PC-3 (cell line): ENCODE measurements around the gene IFITM10. TPM values are rescaled to one million over a fixed set of nuclear protein-coding genes. Genes with fewer than 3 reads are reported as not detected.

Source experiments
- ATAC-seq: fragments of 200-7000 bp; cut with Tn5 transposase; 2 replicates; pipeline ENCODE4 v1.9.1; 2020; ENCODE audit warnings: mild to moderate bottlenecking, moderate library complexity
- BruUV-seq: library from RNA; stranded (reverse); fragments of 400-500 nt; replicated peaks from 2 replicates; lab custom pipeline; 2021; lab: Mats Ljungman, UMichigan
- CTCF ChIA-PET: fragments of 300-600 bp; sonication (Branson Sonifier 250); formaldehyde crosslinking; loops from one replicate; lab custom pipeline; 2022; ENCODE audit warnings: antibody characterized with exemption; lab: Charles Lee
- POLR2A ChIA-PET: fragments of 300-600 bp; sonication (Branson Sonifier 250); formaldehyde crosslinking; loops from one replicate; lab custom pipeline; 2022; ENCODE audit warnings: antibody characterized with exemption; ENCODE audit not compliant: unreplicated experiment; lab: Charles Lee
- DNase-seq: peaks from one replicate; pipeline ENCODE4 v3.0.0-alpha.2; 2015
- H2AFZ ChIP-seq: fragments of 300-600 bp; sonication (generic); 2 replicates; pipeline ENCODE4 v1.6.0; 2016; ENCODE audit warnings: antibody characterized with exemption, low read length
- H3F3A ChIP-seq: fragments of 300-600 bp; sonication (generic); one replicate; pipeline ENCODE4 v1.6.0; 2017; ENCODE audit warnings: antibody characterized with exemption, low read length, control low read depth, mild to moderate bottlenecking; ENCODE audit not compliant: unreplicated experiment
- H3K27ac ChIP-seq: fragments of 300-600 bp; sonication (generic); 2 replicates; pipeline ENCODE4 v1.5.1; 2016; ENCODE audit warnings: mild to moderate bottlenecking, low read length
- H3K27me3 ChIP-seq: fragments of 300-600 bp; sonication (generic); 2 replicates; pipeline ENCODE4 v1.6.1; 2016; ENCODE audit warnings: low read length, mixed read lengths
- H3K36me3 ChIP-seq: fragments of 300-600 bp; sonication (generic); 2 replicates; pipeline ENCODE4 v1.6.1; 2016; ENCODE audit warnings: low read depth, mixed run types, low read length, mixed read lengths
- H3K4me1 ChIP-seq: fragments of 300-600 bp; sonication (generic); 2 replicates; pipeline ENCODE4 v1.5.1; 2016; ENCODE audit warnings: low read length; ENCODE audit not compliant: insufficient read depth
- H3K4me2 ChIP-seq: fragments of 300-600 bp; sonication (generic); 2 replicates; pipeline ENCODE4 v1.6.0; 2016; ENCODE audit warnings: low read length
- H3K4me3 ChIP-seq: fragments of 300-600 bp; sonication (generic); 2 replicates; pipeline ENCODE4 v1.5.1; 2016; ENCODE audit warnings: mild to moderate bottlenecking, low read length, mixed read lengths
- H3K79me2 ChIP-seq: fragments of 300-600 bp; sonication (generic); 2 replicates; pipeline ENCODE4 v1.6.1; 2017; ENCODE audit warnings: low read length, mixed read lengths
- H3K9ac ChIP-seq: fragments of 300-600 bp; sonication (generic); 2 replicates; pipeline ENCODE4 v1.6.0; 2016; ENCODE audit warnings: mild to moderate bottlenecking, low read length
- H3K9me2 ChIP-seq: fragments of 300-600 bp; sonication (generic); replicated peaks from 2 replicates; pipeline ENCODE4 v1.6.1; 2016; ENCODE audit warnings: mixed run types, low read length, mixed read lengths
- H3K9me3 ChIP-seq: fragments of 300-600 bp; sonication (generic); 2 replicates; pipeline ENCODE4 v1.6.1; 2016; ENCODE audit warnings: low read length, mixed read lengths
- H4K20me1 ChIP-seq: fragments of 300-600 bp; sonication (generic); 2 replicates; pipeline ENCODE4 v1.6.1; 2016; ENCODE audit warnings: low read length, mixed read lengths
- CTCF ChIP-seq: fragments of 300-600 bp; sonication (generic); conservative IDR thresholded peaks from 2 replicates; pipeline ENCODE4 v1.5.1; 2017; ENCODE audit warnings: antibody characterized with exemption, low read depth, mild to moderate bottlenecking, low read length
- EZH2 ChIP-seq: fragments of 300-600 bp; sonication (generic); IDR thresholded peaks from one replicate; pipeline ENCODE4 v1.6.1; 2017; ENCODE audit warnings: antibody characterized with exemption, mild to moderate bottlenecking, low read length; ENCODE audit not compliant: unreplicated experiment
- EZH2phosphoT487 ChIP-seq: fragments of 300-600 bp; sonication (generic); IDR thresholded peaks from 2 replicates; pipeline ENCODE4 v1.6.1; 2018; ENCODE audit warnings: mild to moderate bottlenecking, antibody characterized with exemption, low read length, borderline replicate concordance
- intact Hi-C: fragments of 100-400 bp; cut with micrococcal nuclease; formaldehyde crosslinking; loops from 2 replicates; pipeline ENCODE4 v1.9.0; 2023
- total RNA-seq: library from RNA; depleted of rRNA; stranded (reverse); fragments of >200 nt; gene quantifications from 2 replicates; pipeline ENCODE4 v1.2.3, GENCODE V29; 2014

IFITM10 gene
- total RNA-seq, 1 experiment from 2014 or later = 1.4 TPM

DNA sequence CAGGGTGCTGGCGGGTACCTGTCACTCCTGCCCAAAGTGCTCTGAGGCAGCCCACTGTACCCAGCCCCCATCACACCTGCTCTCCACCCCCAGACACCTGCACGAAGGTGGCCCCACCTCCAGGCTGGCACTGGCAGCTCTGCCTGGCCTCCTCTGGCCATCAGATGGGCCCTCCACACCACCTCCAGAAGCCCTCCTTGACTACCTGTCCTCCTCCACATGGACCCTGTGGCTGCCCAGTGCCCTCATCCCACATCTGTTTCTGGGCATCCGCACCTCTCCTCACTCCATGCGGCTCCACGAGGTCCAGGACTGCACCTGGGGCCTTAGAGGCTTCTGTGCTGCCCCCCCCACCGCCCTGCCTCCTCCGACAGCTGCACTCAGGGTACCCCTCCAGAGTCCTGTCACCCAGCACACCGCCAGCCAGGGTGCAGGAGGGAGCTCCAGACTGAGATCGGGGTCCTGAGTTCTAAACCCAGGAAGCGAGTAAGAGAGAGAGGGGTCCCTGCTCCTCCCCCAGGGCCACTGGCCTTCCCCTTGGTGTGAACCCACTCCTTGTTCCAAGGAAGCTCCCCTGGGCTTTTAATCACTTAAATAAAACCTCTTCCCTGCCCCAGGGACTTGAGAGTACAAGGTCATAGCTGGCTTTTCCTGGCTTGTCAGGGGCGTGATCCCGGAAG lies 11.6 kb upstream of the IFITM10 start:
- no peak overlapping the region for H3K9ac ChIP-seq
- ATAC-seq = no peak
- no peaks in the 10 kb centered on the region for H3F3A ChIP-seq
- no peak for DNase-seq
- no peak for TF ChIP-seq EZH2phosphoT487
- no peak for TF ChIP-seq CTCF
- no peak for TF ChIP-seq EZH2
- peak overlapping the region; percentile 87 for H3K4me3 ChIP-seq
- peaks cover 27% of the 10 kb centered on the region for H3K4me1 ChIP-seq
- H3K9me3 ChIP-seq = no peaks in the 10 kb centered on the region
- H3K36me3 ChIP-seq = no peaks in the 10 kb centered on the region
- H4K20me1 ChIP-seq = peaks cover 10% of the 10 kb centered on the region; the same call in 1 of the 2 replicates
- no peaks in the 10 kb centered on the region for H3K9me2 ChIP-seq
- BruUV-seq = no TSS peak
- intact Hi-C loops = loop anchor here (5.0 kb wide), 1 partner anchor 70 kb away; the partner anchor contains the start of gene SYT8
- peak overlapping the region; percentile 99 for H3K4me2 ChIP-seq
- CTCF ChIA-PET = interaction anchor here (0.9 to 1.1 kb wide), 2 partner anchors 67 to 70 kb away, joined by 3 to 16 read pairs; no protein-coding TSS in a partner anchor
- no peak overlapping the region for H2AFZ ChIP-seq
- peaks cover 30% of the 10 kb centered on the region for H3K79me2 ChIP-seq
- H3K27ac ChIP-seq = no peak overlapping the region
- POLR2A ChIA-PET = no interaction called here
- H3K27me3 ChIP-seq = no peaks in the 10 kb centered on the region

GRCh38 chr11:1761110-1761856 lies 10.9 kb upstream of the IFITM10 start:
- peak overlapping the region; percentile 99; the same call in 1 of the 2 replicates for H3K4me2 ChIP-seq
- peaks cover 30% of the 10 kb centered on the region for H3K79me2 ChIP-seq
- no peaks in the 10 kb centered on the region for H3F3A ChIP-seq
- H3K4me3 ChIP-seq = no peak overlapping the region; the same call in 1 of the 2 replicates
- POLR2A ChIA-PET = no interaction called here
- CTCF ChIA-PET = no interaction called here
- no peak overlapping the region for H2AFZ ChIP-seq
- no peaks in the 10 kb centered on the region for H3K27me3 ChIP-seq
- intact Hi-C loops = loop anchor here (5.0 kb wide), 1 partner anchor 71 kb away; the partner anchor contains the start of gene SYT8
- ATAC-seq (no peak), DNase-seq (no peak)
- H3K36me3 ChIP-seq = no peaks in the 10 kb centered on the region
- peaks cover 27% of the 10 kb centered on the region for H3K4me1 ChIP-seq
- TF ChIP-seq CTCF = no peak
- no peak for TF ChIP-seq EZH2phosphoT487
- TF ChIP-seq EZH2 = no peak
- no TSS peak for BruUV-seq
- no peaks in the 10 kb centered on the region for H3K9me3 ChIP-seq
- H3K9me2 ChIP-seq = no peaks in the 10 kb centered on the region
- no peak overlapping the region for H3K9ac ChIP-seq
- no peak overlapping the region for H3K27ac ChIP-seq
- H4K20me1 ChIP-seq = peaks cover 10% of the 10 kb centered on the region; the same call in 1 of the 2 replicates
